ACC112 (cell line): ENCODE data around the gene DSC3.

Experiments
- H2AFZ ChIP-seq: fragments of 200-600 bp; sonication (generic); one replicate; pipeline ENCODE4 v1.6.0; 2017; ENCODE audit warnings: antibody characterized with exemption, low read length; ENCODE audit not compliant: unreplicated experiment
- H3K27ac ChIP-seq: fragments of 200-600 bp; sonication (generic); 2 replicates; pipeline ENCODE4 v1.5.1; 2014; ENCODE audit warnings: low read depth, mild to moderate bottlenecking, antibody characterized with exemption, low read length, moderate library complexity
- H3K27me3 ChIP-seq: fragments of 200-600 bp; sonication (generic); 2 replicates; pipeline ENCODE4 v1.6.1; 2014; ENCODE audit warnings: mild to moderate bottlenecking, antibody characterized with exemption, low read length, moderate library complexity, mixed read lengths; ENCODE audit not compliant: insufficient read depth
- H3K36me3 ChIP-seq: fragments of 200-600 bp; sonication (generic); 2 replicates; pipeline ENCODE4 v1.6.1; 2016; ENCODE audit warnings: mild to moderate bottlenecking, antibody characterized with exemption, low read length, moderate library complexity, mixed read lengths; ENCODE audit not compliant: insufficient read depth
- H3K4me1 ChIP-seq: fragments of 200-600 bp; sonication (generic); one replicate; pipeline ENCODE4 v1.6.1; 2016; ENCODE audit warnings: low read length, mixed read lengths; ENCODE audit not compliant: insufficient read depth, unreplicated experiment, control insufficient read depth
- H3K4me3 ChIP-seq: fragments of 200-600 bp; sonication (generic); 2 replicates; pipeline ENCODE4 v1.5.1; 2014; ENCODE audit warnings: mild to moderate bottlenecking, low read depth, low read length
- H3K79me2 ChIP-seq: fragments of 200-600 bp; sonication (generic); one replicate; pipeline ENCODE4 v1.6.0; 2016; ENCODE audit warnings: low read length; ENCODE audit not compliant: control insufficient read depth, unreplicated experiment, insufficient read depth

DSC3 gene

DNA sequence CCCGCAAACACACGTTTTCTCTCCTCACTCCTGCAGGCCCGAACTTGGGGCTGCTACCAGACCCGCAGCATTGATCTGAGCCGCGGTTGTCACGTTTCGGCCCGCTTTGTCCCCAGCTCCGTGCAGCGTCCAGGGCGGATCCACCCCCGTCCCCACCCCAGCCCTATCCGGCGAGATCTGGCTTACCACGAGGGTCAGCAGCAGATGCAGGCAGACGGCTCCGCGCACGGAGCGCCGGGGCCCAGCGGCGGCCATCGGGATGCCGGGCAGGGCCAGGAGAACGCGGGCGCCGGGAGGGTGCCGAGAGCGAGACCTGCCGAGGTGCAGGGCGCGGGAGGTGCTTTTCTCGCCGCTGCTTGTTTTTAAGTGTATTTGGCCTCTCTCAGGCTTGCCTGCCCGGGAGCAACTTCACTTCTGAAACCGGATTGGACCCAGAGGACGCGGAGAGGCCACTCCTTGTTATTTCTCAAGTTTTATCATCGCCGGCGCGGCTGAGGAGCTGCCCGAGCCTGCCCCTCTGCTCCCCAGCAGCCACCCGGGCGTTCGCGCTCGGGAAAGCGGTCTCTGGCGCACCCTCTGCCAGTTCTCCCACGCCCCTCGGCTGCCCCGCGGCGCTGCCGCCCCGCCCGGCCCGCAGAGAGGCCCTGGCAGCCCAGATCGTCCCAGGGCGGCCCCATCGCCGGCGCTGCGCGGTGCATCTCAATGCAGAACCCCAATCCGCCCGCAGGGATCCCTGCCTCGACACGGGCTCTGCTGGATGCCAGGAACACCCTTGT lies at the start of gene DSC3:
Gene DSC3, minus strand, starts transcription at position 337 of the 776 bp plus-strand sequence. Its CDS starts 82 bp downstream, at position 255.
- Histone ChIP-seq H3K27ac (no peak within 1 kb of the TSS), H3K79me2 (no peaks in the 10 kb centered on the region), H3K27me3 (peaks cover 33% of the 10 kb centered on the region), H2AFZ (no peak within 1 kb of the TSS), H3K4me3 (no peak within 1 kb of the TSS), H3K4me1 (no peaks in the 10 kb centered on the region), H3K36me3 (no peaks in the 10 kb centered on the region)

DNA sequence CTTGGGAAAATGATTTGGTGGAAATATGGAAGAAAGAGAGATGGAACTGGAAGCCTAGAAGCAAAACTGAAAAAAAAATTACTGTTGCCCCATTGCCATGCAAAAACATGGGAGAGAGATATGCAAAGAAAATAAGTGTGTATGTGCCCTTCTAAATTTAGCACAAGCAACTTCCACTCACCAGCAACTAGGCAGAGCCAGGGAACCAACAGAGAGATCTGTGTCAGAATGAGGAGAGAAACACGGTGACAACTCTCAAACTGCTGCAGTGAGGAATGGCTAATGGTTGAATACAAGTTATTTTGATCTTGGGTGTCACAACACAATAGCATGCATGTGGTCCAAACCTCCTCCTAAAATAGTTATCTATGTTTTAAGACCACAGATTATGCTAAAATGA lies 48.8 kb upstream of the DSC3 start:
- Histone ChIP-seq H2AFZ (no peak overlapping the region), H3K4me3 (no peak overlapping the region), H3K27ac (no peak overlapping the region), H3K79me2 (no peaks in the 10 kb centered on the region), H3K36me3 (no peaks in the 10 kb centered on the region), H3K4me1 (no peaks in the 10 kb centered on the region), H3K27me3 (no peaks in the 10 kb centered on the region)

DNA sequence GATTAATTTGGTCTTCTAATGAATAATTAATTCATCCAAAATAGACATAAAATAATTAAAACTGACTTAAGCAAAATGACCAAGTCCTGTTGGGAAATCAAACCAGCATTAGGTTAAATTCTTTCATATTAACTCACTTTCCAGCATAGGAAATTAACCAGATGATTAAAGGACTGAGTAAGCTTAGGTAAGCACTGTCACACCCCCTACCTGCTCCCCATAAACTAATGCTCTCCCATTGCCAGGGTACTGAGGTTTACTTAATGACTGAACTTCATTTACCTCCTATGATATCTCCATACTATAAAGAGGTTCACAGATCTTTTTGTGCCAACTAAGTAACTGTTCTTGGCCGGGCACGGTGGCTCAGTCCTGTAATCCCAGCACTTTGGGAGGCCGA lies 46.0 kb upstream of the DSC3 start:
- Histone ChIP-seq H3K27ac (no peak overlapping the region), H3K27me3 (no peaks in the 10 kb centered on the region), H3K36me3 (no peaks in the 10 kb centered on the region), H3K4me1 (no peaks in the 10 kb centered on the region), H3K79me2 (no peaks in the 10 kb centered on the region), H2AFZ (no peak overlapping the region), H3K4me3 (no peak overlapping the region)

DNA sequence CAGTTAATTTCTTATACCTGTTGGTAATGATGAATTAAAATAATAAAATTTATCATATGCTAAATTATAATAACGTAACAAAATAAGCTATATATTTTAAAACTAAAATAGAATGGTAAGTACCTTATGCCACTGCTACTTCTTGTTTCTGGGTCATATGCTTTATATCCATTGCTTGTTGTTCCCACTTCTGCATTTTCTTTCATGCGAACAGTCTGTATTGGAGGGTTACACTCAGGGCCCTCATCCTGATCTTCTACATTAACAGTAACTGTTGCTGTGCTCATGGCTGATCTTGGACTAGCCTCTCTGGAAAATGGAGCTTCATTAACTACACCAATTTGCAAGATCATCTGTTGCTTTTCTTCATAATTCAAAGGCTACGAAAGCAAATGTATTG lies 37.4 kb upstream of the DSC3 start:
- no peaks in the 10 kb centered on the region for H3K79me2 ChIP-seq
- H3K36me3 ChIP-seq = no peaks in the 10 kb centered on the region
- H3K27ac ChIP-seq = no peak overlapping the region
- no peaks in the 10 kb centered on the region for H3K27me3 ChIP-seq
- H2AFZ ChIP-seq = no peak overlapping the region
- no peak overlapping the region for H3K4me3 ChIP-seq
- no peaks in the 10 kb centered on the region for H3K4me1 ChIP-seq

DNA sequence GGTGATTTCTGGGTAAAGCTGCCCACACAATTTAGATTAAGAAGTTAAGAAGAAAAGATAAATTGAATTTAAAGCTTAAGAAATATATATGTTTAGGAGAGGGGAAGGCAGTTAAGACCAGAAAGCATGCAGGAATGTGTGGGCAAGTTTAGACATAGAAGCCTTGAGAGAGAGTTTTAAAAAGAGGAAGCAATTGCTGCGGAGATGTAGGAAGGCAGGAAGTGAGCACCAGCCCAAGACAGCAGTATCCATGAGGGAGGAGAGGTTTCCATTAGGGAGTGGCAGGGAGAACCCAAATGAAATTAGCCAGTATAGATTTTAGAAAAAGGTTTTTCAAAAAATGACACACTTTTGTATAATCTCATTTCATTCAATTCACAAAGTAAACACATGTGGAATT lies 35.3 kb upstream of the DSC3 start:
- no peak overlapping the region for H3K4me3 ChIP-seq
- H2AFZ ChIP-seq = no peak overlapping the region
- H3K4me1 ChIP-seq = no peaks in the 10 kb centered on the region
- no peaks in the 10 kb centered on the region for H3K79me2 ChIP-seq
- no peaks in the 10 kb centered on the region for H3K36me3 ChIP-seq
- no peak overlapping the region for H3K27ac ChIP-seq
- H3K27me3 ChIP-seq = no peaks in the 10 kb centered on the region

DNA sequence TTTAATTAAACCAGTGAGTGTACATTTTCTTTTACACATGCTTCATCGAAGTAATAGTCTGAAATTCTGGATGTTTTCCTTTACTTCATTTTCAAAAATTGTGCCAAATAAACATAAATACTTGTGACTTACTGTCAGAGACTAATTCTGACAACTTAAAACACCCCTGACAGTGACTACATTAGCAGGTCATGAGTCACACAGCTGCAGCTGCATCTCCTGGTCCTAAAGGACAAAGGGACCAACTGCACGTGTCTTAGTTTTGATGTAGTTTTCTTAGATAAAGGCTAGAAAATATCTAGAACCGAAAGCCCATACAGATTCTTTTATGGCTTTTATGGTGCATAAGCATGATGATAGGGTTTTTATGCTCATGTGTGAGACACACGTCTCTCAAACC lies 29.6 kb upstream of the DSC3 start:
- Histone ChIP-seq H3K4me3 (no peak overlapping the region), H2AFZ (no peak overlapping the region), H3K79me2 (no peaks in the 10 kb centered on the region), H3K36me3 (no peaks in the 10 kb centered on the region), H3K27me3 (no peaks in the 10 kb centered on the region), H3K27ac (no peak overlapping the region), H3K4me1 (no peaks in the 10 kb centered on the region)

DNA sequence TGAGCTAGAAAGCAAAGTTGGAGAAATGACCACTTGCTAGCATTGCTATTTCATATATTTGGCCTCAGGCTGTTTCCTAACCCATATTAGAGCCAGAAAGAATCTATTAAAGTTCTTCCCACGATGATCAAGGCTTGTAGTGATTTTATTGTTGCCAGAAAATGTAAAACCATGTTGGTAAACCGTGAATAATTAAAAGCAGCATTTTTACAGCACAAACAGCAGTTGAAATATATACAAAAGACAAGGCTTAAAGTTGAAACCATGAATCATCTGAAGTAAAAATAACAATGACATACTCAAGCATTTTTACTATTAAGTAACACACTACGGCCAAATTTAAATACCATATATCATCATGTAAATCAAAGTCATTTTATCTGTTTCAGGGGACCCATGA lies 27.7 kb upstream of the DSC3 start:
- no peaks in the 10 kb centered on the region for H3K79me2 ChIP-seq
- no peak overlapping the region for H2AFZ ChIP-seq
- no peaks in the 10 kb centered on the region for H3K27me3 ChIP-seq
- H3K4me1 ChIP-seq = no peaks in the 10 kb centered on the region
- no peaks in the 10 kb centered on the region for H3K36me3 ChIP-seq
- H3K4me3 ChIP-seq = no peak overlapping the region
- H3K27ac ChIP-seq = no peak overlapping the region

DNA sequence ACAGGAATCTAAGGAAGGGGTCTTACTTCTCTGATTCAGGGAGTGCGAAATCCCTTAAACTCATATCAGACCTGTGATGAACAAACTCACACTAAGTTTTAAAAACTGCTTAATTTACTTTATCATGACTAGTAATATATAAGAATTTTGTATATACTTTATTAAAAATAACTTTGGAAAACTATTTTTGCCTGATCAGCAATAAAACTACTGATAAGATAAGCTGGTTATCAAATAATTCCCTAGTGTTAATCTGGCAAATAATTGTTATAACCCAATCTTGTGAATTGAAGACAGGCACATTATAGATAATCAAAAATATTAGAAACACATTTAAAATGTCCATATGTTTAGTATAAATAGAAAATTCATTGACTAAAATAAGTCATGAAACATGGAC lies 23.7 kb upstream of the DSC3 start:
- Histone ChIP-seq H2AFZ (no peak overlapping the region), H3K4me1 (no peaks in the 10 kb centered on the region), H3K36me3 (no peaks in the 10 kb centered on the region), H3K27me3 (no peaks in the 10 kb centered on the region), H3K4me3 (no peak overlapping the region), H3K79me2 (no peaks in the 10 kb centered on the region), H3K27ac (no peak overlapping the region)

DNA sequence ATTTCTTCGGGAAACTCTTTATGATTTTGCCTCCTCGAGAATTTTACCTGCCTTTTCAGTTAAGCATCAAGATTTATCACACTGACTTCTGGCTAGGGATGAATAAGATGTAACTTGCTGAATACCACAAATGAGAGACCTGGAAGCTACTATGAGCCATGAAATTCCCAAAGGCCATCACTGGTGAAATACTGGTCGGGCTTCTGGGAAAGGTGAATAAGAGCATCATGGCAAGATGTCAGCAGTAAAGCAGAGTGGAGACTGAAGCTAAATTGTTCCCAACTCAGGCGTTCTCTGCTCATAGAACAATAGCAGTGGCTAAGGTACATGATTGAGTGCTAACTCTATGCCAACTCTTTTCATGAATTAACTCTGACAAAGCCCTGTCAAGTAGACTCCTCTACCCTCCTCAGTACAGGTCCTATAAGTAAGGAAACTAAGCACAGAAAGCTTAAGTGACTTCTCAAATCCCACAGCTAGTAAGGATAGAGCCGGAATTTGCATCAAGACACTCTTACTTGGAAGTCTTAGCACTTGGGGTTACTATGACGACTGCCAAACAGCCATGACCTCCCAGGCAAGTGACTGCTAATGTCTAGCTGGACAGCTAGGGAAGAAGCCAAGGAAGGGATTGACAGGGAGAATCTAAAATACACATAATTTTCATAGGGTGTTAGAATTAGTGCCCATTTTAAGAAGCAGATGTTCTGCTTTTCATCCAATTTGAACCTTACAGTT lies 22.7 kb upstream of the DSC3 start:
- Histone ChIP-seq H2AFZ (no peak overlapping the region), H3K4me1 (no peaks in the 10 kb centered on the region), H3K27me3 (no peaks in the 10 kb centered on the region), H3K27ac (no peak overlapping the region), H3K36me3 (no peaks in the 10 kb centered on the region), H3K79me2 (no peaks in the 10 kb centered on the region), H3K4me3 (no peak overlapping the region)

DNA sequence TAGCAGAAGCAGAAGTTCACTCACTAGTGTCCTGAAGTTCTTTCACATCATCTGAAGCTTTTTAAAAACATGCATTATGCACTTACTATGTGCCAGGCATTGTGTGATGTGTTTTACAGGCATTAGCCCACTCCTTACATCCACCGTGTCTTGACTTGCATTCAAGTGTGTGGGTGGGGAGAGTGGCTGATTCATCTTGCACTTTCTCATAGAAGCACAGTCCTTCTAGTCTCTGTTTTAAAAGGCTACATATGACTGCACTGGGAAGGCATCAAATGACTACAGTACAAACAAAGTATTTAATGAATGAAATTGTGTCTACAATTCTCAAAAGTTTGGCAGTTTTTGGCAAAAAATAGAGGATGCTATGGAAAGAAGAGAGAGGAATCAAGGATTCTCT lies 21.6 kb upstream of the DSC3 start:
- H3K27me3 ChIP-seq = no peaks in the 10 kb centered on the region

DNA sequence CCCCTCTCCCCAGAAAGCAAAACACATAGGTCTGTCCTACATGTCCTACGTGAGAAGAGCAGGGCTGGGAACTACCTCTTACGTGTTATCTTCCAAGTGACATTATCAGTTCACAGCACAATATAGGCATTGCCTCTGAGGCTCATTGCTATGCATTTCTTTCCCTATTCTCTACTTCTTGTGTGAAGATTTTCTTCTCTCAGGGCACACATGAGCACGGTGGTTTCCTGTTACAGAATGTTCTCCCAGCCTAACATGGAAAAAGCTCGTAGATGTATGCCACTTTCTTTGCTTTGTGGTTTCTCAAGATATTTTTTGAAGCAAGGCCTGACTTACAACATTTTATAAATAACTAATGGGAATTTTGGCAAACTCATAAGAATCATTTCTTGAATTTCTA lies 19.4 kb upstream of the DSC3 start:
- Histone ChIP-seq H3K27me3 (no peaks in the 10 kb centered on the region), H2AFZ (no peak overlapping the region), H3K36me3 (no peaks in the 10 kb centered on the region), H3K4me1 (no peaks in the 10 kb centered on the region), H3K27ac (no peak overlapping the region), H3K79me2 (no peaks in the 10 kb centered on the region), H3K4me3 (no peak overlapping the region)

More for the DNA sequence above, 21.6 kb upstream of the DSC3 start:
- Histone ChIP-seq H3K27ac (no peak overlapping the region), H3K36me3 (no peaks in the 10 kb centered on the region), H2AFZ (no peak overlapping the region), H3K79me2 (no peaks in the 10 kb centered on the region), H3K4me1 (no peaks in the 10 kb centered on the region), H3K4me3 (no peak overlapping the region)
